T-helper 2 cell treated with Interferon-gamma antibody and Interleukin-4, amounts not matched to agents 100 ng/mL and 5 ng/mL, for 36 hours (primary cell): Measurements from ENCODE around the gene RNF180. TPM values are rescaled to one million over a fixed set of nuclear protein-coding genes. Genes with fewer than 3 reads are reported as not detected.
"Not testable (repeated sequence)": the region's sequence is repeated elsewhere in the genome, so short reads cannot be mapped to it uniquely, and the experiment has no call there.

Experiments used
- intact Hi-C: fragments of 100-400 bp; cut with micrococcal nuclease; formaldehyde crosslinking; loops from one replicate; pipeline ENCODE4 v1.15.1; 2023
- total RNA-seq: library from RNA; stranded (reverse); gene quantifications from 2 replicates; pipeline ENCODE4 v1.2.3, GENCODE V29; 2022

RNF180 gene
- total RNA-seq, 1 donor from 2014 or later: not detected

GRCh38 chr5:64364426-64364825 is 198.8 kb downstream of the RNF180 start:
- intact Hi-C loops: no loop called here

DNA sequence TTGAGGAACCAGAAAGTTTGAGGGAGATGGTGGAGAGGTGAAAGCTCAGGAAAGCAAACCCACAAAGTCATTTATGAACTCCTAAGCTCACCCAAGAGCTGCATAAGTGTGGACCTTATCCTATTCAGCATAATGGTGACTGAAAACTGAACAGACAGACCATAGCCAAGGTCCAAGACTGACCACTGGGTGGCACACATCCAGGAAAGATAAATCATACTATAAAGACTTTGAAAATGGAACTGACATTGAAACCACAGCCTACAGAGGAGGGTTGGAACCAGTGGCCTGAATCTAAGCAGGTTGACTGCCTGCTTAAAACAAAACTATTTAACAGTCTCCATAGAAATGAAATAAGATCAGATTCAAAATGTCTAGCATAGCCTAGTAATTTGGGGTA is 219.1 kb downstream of the RNF180 start:
- intact Hi-C loops: no loop called here

DNA sequence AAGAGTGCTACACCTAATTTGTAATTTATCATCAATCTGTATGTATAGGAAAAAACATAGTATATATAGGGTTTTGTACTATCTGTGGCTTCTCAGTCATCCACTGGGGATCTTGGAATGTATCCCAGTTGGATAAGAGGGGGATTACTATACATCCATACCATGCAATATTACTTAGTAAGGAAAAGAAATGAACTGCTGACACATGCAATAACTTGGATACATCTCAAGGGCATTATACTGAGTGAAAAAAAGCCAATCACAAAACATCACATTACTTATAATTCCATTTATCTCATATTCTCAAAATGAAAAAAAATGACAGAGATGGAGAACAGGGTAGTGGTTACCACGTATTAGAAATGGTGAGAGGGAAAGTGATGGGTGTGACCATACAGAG is 231.9 kb downstream of the RNF180 start:
- intact Hi-C loops: no loop called here

DNA sequence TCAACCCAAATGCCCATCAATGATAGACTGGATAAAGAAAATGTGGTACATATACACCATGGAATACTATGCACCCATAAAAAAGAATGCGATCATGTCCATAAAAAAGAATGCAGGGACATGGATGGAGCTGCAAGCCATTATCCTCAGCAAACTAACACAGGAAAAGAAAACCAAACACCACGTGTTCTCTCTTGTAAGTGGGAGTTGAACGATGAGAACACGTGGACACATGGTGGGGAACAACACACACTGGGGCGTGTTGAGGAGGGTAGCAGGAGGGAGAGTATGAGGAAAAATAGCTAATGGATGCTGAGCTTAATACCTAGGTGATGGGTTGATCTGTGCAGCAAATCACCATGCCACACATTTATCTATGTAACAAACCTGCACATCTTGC is 233.1 kb downstream of the RNF180 start:
- intact Hi-C loops: not testable (repeated sequence)

GRCh38 chr5:64407103-64407825 is 241.6 kb downstream of the RNF180 start:
- intact Hi-C loops: not testable (repeated sequence)

DNA sequence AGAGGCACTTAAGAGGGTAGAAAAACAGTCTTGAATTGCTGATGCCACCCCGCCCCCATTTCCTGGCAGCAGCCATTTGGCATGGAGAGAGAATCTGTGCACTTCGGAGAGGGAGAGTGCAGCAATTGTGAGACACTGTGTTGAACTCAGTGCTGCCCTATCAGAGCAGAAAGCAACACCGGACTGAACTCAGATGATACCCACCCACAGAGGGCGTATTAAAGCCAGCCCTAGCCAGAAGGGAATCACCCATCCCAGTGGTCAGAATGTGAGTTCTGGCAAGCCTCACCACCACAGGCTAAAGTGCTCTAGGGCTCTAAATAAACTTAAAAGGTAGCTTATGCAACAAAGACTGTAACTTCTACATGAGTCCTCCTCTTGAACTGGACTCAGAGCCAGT is 251.7 kb downstream of the RNF180 start:
- intact Hi-C loops: no loop called here

DNA sequence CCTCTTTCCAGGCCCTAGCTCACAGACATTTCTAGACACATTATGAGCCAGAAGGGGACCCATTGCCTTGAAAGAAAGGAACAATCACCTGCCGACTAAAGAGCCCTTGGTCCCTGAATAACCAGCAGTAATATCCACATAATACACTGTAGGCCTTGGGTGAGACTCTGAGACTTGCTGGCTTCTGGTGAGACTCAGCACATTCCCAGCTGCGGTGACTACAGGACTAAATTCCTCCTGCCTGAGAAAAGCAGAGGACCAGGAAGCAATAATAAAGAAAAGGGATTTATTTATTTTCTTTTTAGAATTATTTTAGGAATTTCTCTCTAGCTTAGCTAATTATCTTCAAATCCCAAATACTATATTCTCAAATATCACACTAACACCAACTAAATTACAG is 252.4 kb downstream of the RNF180 start:
- intact Hi-C loops: no loop called here

Other genes starting within 250 kb of the RNF180 start
- not detected in 2 replicates for gene HTR1A, start 203.4 kb upstream of the RNF180 start, total RNA-seq